Central memory CD4-positive, alpha-beta T cell (primary cell): ENCODE results near the gene PAOX.

Source experiments
- DNase-seq: peaks from one replicate; pipeline ENCODE4 v3.0.0; 2022

The PAOX gene

DNA sequence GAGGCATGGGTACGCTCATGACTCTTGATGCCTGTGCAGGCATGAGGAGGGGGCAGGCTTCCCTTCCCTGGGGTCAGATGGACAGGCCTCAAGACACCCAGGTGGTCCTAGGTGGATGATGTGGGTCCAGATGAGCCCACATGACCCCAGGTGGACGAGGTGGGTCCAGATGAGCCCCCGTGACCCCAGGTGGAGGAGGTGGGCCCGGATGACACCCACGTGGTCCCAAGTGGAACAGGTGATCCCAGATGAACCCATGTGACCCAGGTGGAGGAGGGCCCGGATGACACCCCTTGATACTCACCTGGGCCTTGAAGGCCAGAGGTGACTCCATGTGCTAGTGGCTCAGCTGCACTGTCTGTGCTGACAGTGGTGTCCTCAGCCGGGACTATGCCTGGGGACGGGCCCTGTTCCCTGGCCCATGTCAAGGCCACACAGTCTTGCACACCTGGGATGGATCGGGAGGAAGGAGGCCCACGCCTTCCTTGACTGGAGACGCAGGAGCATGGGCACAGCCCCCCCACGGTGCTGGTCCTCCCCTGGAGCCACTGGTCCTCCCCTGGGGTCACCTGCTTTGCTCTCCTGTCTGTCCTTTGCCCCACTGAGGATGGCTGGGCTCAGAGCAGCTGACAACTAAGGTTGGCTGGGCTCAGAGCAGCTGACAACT lies 28.6 kb upstream of the PAOX start:
- no peak for DNase-seq

GRCh38 chr10:133350950-133351329 lies 28.1 kb upstream of the PAOX start:
- DNase-seq = no peak

DNA sequence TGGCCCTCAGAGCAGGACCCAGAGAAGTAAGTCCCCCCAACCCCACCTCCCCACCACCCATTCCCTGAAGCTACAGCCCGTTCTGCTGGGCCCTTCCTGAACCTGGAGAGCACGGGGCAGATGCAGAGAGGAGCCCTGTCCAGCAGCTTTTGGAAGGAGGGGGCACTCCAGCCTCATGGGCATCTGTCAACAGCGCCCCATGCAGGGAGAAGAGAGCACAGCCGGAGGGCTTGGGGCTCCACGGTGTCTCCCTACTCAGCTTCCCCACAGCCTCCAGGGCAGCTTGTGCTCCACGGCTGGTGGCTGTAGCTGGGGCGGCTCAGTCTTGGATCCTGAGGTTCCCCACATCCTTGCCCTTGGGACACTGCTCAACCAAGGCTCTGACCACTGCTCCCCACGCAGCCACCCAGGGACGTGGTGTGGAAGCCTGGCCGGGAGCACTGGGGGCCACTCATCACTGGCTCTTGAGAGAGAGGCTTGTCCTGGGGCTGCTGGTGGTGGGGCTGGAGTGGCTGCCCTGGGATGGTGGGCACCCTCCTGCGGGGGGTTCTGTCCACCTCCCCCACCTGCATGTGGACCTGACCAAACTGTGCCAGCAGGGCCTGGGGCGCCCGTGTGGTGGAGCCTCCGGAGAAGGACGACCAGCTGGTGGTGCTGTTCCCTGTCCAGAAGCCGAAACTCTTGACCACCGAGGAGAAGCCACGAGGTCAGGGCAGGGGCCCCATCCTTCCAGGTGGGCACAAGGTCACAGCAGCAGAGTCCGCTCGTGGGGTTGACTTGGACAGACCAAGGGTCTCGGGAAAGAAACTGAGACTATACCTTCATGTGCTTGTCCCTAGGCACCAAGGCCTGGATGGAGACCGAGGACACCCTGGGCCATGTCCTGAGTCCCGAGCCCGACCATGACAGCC lies 27.4 kb upstream of the PAOX start:
- no peak for DNase-seq

DNA sequence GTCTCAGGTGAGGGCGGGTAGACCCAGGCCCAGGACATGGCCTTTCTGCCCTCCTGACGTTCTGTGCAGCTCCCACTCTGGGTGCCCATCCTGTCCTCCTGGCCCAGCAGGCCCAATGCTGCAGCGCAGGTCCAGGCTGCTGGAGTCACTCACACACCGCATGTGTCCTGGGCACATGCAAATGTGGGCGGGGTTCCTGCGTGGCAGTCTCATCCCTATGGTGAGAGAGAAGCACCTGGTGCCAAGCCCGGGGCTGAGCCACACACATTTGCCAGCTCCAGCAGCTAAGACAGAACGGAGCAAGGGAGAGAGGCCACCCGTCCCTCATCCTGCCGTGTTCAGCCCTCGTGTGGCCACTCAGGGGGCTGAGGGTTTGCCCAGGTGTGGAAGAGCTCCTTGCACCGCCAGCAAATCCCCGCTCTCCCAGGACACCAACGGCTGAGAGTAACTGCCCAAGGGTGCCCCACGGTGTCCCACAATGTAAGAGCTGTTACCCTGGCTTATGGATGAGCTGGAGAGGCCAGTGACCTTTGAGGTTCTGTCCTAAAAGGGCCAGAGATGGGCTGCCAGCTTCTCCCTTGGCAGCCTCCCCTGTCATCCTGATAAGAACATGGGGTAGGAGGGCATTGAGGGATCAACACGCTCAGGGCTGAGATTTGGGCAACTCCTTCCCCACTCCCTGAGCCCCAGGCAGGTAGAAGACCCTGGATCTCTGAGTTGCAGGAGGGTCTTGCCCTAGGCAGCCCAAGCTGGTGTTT lies 25.7 kb upstream of the PAOX start:
- DNase-seq = no peak

DNA sequence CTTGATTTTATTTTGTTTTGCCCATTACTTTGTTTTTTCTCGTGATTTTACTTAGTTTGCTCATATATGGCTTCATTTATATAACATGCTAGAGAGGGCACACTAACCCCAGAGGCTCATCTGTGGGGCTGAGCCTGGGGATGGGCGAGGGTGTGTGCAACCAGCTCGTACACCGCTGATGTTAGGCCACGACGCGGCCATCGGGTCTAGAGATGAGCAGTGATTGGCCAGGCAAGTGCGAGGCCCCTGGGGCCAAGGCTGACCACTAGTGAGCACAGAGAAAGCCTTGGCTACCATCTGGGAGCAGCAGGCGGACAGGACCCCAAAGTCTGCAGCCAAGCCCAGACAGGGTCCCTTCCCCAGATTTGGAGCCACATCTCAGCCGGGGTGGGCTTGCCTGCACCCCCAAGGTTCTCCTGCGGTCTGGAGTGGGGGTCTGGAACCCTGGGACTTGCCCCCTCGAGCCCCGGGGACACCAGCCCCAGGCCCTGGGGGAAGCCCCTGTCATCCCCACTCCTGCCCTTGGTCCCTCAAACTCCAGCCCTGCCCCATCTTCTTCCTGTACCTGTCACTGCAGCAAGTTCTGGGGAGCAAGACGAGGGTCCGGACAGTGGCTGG lies 25.0 kb upstream of the PAOX start:
- DNase-seq = no peak

DNA sequence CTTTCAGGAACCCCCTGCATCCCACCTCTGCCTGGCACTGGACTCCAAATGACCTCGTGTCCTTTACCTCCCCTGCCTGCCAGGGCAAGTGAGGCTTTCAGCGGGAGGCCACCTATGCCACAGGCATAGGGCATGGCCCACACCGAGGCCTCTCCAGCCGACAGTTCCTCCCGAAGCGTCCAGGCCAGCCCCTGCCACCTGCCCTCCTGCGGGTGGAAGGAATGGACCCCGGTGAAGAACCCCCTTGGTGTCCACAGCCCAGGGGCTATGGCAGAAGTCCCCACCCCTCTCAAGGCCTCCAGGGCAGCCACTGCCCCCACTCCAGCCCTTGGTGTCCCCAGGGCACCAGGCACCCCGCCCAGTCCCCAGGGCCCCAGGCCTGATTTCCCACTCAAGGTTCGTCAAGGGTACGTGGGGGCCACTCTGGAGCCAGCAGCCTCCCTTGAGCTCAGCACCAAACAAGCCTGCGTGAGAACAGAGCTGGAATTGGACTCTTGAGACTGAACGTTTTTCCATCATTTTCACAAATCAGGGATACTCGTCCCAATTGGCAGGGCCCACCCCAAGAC lies 24.3 kb upstream of the PAOX start:
- no peak for DNase-seq

DNA sequence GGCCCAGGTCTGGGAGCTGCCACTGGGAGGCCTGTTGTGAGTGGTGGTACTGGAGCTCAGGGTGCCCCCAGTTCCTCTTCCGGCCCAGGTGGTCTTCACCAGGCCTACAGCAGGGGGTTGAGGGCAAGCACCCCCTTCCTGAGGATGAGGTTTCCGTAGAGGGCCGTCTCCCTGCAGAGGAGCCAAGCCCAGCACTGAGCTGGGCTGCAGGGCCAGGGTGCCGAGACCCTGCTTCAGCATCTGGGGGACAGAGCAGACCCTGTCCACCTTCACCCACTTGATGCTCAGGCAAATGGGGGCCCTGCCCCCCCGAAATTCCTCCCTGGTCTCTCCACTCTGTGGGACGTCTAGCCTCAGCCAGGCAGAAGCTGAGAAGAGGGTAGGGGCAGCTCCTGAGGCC lies 23.8 kb upstream of the PAOX start:
- DNase-seq = no peak

- no peak for DNase-seq
These were observed 23.1 kb upstream of the PAOX start for GRCh38 chr10:133355991-133356390.

- no peak for DNase-seq
These were observed 22.3 kb upstream of the PAOX start for GRCh38 chr10:133356549-133357284.

DNA sequence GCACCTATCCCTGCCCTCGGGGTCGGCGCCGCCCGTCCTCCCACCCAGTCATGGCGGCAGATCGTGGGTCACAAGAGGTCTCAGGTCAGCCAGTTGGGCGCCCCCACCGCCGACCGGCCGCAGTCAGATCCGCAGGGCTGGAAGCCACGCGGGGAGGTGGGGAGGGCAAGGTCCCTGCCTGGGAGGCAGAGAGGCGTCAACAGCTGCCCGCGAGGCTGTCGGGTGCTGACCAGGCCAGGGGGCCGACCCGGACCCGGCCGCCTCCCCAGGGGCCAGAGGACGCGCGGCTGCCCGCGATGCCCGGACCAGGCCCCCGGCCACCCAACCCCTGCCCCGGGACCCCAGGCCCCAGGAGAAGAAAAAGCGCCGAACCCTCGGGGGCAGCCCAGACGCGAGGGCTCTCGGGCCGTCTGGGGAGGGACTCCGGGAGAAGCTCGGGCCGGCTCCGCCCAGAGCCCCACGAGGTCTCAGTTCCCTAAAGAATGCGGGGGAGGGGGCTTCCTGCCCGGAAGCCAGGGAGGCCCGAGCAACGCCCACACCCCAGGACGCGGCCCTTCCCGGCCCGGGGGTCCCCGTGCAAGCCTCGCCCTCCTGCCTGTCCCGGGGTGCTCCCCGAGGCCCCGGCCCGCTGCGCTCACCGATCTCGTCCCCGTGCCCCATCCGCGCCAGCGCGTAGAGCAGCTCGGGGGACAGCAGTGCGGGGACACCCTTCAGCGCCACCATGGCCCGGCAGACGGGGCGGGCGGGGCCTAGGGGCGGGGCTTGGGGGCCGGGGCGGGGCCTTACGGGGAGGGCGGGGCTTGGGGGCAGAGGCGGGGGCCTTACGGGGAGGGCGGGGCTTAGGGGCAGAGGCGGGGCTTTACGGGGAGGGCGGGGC lies 21.5 kb upstream of the PAOX start, which contains the start of gene FUOM:
Gene FUOM, minus strand, starts transcription at position 735 of the 877 bp plus-strand sequence. Its CDS starts 12 bp downstream, at position 723.
- DNase-seq = peak; percentile 69

GRCh38 chr10:133358162-133358924 lies 20.7 kb upstream of the PAOX start:
- no peak for DNase-seq

- DNase-seq = no peak
These were observed 20.1 kb upstream of the PAOX start for GRCh38 chr10:133358925-133359310.

- DNase-seq = no peak
These were observed 19.5 kb upstream of the PAOX start for GRCh38 chr10:133359554-133359971.

GRCh38 chr10:133359972-133360610 lies 19.0 kb upstream of the PAOX start:
- no peak for DNase-seq

DNA sequence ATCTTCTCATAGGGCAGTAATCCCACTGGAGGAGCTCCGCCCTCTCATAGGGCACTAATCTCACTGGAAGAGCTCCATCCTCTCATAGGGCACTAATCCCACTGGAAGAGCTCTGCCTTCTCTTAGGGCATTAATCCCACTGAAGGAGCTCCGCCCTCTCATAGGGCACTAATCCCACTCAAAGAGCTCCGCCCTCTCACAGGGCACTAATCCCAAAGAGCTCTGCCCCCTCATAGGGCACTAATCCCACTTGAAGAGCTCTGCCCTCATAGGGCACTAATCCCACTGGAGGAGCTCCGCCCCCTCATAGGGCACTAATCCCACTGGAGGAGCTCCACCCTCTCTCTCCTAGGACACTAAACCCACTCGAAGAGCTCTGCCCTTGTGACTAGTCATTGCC lies 17.8 kb upstream of the PAOX start:
- no peak for DNase-seq

- DNase-seq = no peak
These were observed 17.2 kb upstream of the PAOX start for GRCh38 chr10:133361773-133362441.

DNA sequence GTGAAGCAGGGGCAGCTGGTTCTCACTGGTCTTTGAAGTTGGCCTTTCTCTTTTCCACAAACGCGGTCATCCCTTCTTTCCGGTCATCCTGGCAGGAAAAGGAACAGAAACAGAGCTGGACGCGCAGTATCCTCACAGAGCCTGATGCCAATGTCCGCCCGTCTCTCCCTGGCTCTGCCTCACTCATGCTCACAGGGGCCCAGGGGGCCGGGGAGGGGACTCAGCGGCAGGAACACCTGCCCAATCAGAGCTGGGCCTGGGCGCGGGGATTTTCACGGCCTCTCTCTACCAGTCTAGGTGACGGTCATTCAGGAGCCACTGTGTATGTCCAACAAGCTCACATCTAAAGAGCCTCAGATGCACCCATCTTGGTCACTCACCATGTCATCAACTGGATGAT lies 16.2 kb upstream of the PAOX start:
- DNase-seq = no peak

GRCh38 chr10:133364645-133365431 lies 14.2 kb upstream of the PAOX start:
- DNase-seq = no peak
